GM20431 (cell line): Measurements from ENCODE around the gene DSPP.
"Not testable (repeated sequence)": the region's sequence is repeated elsewhere in the genome, so short reads cannot be mapped to it uniquely, and the experiment has no call there.

Source experiments
- in situ Hi-C: fragments of 300-500 bp; cut with MseI, MboI; formaldehyde crosslinking; loops from one replicate; pipeline ENCODE4 v1.15.0; 2020; ENCODE audit warnings: low sequenced_read_pairs; ENCODE audit not compliant: unreplicated experiment

Gene DSPP

DNA sequence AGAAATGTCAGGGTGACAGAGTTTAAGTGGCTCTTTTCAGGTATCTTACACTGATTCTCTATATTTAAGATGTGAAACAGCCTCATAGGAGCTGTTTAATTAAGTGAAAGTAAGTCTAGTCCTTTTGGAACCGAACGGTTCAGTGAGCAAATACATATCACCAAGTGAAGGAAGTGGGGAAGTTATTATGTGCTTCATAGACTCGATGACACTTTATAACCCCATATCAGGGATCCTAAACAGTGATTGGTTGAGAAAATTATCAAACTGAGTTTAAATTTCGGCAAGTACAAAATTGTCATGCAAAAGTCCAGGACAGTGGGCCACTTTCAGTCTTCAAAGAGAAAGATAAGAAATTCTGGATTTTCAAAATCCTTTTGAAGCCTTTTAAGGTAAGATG lies at the start of gene DSPP:
Gene DSPP (plus strand): TSS at position 301 of the 400 bp plus-strand sequence. CDS start 2,380 bp downstream, outside the sequence.
- in situ Hi-C loops, result no loop called here

DNA sequence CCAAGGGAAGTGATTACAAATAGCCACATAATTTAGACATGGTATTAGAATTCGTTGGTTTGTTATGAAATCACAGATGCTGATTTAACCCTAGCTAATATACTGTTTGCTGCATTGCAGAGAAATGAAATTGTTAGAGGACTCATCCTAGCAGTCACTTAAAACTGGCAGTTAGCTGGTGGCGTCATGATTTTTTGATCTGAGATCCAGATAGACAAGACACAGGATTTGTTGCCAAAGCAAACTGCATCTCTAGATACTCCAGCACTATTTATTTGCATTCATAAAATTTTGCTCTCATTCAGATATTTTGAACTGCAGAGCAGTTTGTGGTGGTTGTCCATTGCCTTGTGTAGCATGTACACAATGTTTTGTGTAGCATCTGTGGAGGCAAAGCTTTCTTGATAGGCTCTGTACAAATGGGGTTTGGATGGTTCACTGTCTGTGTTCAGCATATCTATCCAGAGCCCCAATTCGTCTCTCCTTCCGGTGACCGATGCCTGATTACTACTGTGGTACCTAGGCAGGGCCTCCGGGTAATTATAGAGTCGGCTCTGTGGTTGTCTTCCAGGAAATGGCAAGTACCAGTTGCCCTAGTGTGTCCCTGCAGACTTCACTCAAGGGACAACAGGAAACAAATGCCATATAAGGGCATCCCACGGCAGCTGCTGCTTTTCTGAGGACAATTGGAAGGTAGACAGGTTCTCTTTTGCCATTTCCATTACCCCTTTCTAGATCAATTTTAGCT lies 49.1 kb upstream of the DSPP start:
- in situ Hi-C loops, result no loop called here

DNA sequence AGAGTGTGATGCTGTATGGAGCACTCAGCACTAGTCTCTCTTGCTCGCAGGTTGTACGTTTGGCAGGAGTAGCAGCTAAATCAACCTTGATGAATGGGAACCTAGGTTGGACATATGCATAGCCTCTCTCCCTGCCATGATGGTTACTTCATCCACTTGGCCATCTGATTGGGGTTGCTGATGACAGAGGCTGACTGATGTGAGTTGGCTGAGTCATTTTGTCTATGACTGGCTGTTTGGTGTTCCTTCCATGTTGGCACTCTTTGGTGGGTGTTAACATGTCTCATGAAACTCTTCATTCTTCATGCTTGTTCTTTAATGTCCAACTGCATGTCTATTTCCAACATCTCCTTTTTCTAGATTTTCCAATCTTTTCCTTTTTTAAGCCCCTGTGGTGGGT lies 47.5 kb upstream of the DSPP start:
- in situ Hi-C loops, result no loop called here

GRCh38 chr4:87565746-87566145 lies 42.6 kb upstream of the DSPP start:
- in situ Hi-C loops, result no loop called here

DNA sequence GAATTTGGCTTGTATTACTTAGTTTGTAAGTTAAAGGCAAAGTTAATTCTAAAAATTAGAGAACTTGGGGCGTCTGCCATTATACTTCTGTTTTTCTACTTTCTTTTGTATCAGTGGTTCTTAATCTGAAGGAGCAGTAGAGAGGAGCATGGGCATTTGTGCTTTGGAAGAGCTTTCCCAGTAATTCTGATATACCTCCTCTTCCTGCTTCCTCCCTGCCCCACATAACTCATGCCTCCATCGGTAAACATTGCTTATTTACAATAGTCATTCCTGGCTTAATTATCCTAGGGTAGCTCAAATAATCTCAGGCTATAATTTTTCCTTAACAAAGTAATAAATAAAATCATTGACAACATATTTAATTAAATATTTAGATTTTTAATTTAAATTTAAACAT lies 42.1 kb upstream of the DSPP start:
- in situ Hi-C loops, result no loop called here

DNA sequence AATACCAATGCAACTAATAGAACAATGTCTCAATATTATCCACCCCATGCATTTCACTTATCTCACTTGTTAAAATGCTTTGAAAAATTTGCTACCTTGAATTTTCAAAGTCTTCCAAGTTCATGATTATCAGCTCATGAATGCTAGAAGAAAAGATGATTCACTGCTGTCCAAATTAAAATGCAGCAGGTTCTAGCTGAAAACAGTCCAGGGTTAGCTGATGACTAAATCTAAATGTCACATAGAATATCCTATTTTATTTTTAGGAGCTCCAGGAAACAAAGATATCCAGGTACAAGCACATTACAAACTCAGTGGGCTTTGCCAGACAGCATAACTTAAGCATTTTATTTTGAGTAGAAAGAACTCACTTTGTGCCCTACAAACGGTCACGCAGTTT lies 41.1 kb upstream of the DSPP start:
- in situ Hi-C loops, result no loop called here

DNA sequence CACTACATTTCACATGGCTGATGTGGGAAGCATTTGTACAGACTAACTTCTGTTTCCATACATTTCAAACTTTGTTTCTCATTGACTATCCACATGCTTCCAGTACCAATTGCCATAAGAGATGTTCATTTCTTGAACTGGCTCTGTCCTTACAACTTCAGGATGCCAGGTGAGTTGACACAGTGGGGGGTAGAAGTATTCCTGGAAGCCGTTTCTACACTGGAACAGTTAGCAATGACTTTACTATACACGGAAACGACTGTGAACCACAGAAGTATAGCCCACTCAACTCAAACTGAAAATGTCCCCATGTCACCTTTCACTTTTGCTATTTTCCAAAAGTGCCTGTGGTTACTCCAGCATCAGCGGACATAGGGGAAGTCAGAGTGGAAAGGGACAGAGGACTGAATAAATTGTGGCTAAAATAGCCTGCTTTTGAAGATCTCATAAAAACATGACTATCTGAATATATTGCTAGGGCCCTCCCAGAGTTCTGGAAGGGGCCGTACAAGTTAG lies 38.0 kb upstream of the DSPP start:
- in situ Hi-C loops, result no loop called here

GRCh38 chr4:87574376-87574775 lies 34.0 kb upstream of the DSPP start:
- in situ Hi-C loops, result not testable (repeated sequence)

DNA sequence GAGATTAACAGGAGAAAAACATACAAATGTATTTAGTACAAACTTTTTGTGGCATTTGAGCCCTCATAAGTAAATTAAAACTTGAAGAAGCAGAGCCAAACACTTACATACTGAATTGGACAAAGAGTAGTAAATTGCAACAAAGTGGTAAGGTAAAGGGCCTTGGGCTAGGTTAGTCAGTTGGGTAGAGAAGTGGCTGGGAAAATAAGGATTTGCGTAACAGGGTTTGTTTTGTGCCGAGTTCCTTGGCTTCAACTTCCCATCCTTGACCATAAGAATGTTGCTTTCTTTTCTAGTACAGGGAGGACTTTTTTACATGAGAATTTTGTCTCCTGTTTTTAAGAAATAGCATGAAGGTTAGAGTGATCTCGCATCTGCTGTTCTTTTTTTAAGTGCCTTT lies 33.3 kb upstream of the DSPP start:
- in situ Hi-C loops, result no loop called here

DNA sequence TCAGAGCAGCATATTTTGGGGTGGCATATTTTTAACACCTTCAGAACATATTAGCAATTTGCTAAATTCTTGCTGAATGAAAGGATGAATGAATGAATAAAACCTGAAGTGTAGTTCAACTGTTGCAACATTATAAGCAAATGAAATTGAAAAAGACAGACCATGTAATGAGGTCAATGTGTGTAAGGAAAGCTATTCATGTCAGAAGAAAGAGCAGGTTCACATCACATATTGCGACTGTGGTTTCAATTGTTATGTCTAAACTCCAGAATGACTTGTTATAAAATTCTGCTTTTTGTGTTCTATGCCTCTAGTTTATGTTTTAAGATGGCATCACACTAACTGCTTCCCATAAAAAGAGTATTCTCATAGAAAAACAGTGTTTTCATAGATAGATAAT lies 32.9 kb upstream of the DSPP start:
- in situ Hi-C loops, result no loop called here

DNA sequence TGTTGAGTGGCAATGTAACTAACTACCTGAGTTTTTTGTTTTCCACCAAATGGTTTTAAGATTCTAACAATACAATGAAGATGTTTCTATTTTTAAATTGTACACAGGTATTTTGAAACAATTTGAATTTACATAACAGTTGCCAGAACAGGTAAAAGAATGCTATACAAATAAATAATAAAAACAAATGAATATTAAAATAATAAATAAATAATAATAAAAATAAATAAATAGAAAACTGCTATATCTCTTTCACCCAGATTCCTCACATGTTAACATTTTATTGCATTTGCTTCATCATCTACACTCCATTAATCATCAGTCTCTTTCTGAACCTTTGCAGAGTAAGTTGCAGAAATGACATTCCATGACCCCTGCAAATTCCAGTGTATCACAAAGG lies 32.3 kb upstream of the DSPP start:
- in situ Hi-C loops, result no loop called here

GRCh38 chr4:87579478-87579877 lies 28.9 kb upstream of the DSPP start:
- in situ Hi-C loops, result no loop called here

DNA sequence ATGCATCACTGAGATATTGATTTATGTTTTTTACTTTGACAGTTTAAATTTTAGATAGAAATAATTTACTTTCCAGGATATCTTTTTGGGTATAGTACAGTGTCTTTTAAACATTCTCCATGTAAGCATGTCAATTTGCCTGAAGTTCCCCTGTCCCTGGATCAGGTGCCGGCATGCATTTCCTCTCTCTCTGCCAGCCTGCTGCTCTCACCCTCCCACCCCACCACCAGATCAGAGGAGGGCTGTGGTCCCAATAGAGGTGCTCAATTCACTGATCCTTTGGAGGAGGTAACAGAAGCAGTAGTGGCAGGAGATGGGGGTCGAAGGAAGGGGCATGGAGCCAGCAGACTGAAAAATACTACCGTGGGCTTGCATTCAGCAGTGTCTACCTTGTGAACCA lies 28.3 kb upstream of the DSPP start:
- in situ Hi-C loops, result no loop called here

DNA sequence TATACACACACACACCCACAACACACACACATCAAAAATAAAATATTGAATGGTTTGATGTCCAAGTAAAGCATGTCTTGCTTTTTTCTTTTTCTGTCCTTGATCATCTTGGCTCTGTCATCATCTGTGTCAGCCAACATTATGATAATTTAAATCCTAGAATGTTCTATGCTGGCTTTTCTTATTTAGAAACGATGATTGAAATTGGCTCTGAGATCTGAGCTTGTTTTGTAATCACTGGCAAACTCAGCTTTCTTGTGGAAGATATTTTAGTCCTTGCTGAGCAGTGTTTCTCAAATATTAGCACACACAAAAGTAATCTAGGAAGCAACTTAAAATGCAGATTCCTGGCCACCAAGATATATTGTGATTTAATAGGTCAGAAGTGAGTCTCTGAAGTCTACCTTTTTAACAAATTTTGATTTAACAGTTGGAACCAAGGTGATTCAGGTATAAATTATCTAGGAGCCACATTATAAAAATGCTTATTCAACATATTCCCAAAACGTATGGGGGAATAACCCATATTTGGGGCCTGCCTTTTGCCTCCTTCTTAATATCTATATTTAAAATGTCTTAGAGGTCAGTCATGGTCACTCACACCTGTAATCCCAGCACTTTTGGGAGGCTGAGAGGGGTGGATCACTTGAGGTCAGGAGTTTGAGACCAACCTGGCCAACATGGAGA lies 24.0 kb upstream of the DSPP start:
- in situ Hi-C loops, result no loop called here

DNA sequence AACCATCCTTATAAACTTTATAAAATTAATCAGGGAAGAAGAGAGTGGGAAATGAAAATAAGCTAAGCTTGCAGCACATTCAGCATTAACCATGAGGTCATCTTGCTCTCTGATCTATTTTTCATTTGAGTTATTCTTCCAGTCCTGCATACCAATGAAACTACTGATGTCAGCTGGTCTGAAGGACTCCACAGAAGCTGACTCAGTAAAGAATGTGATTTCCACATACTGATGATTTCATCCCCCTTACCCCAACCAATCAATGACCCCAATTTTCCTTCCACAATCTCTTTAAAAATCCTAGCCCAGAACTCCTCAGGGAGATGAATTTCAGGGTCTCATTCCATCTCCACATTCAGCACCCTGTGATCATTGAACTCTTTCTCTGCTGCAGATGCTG lies 18.8 kb upstream of the DSPP start:
- in situ Hi-C loops, result no loop called here

DNA sequence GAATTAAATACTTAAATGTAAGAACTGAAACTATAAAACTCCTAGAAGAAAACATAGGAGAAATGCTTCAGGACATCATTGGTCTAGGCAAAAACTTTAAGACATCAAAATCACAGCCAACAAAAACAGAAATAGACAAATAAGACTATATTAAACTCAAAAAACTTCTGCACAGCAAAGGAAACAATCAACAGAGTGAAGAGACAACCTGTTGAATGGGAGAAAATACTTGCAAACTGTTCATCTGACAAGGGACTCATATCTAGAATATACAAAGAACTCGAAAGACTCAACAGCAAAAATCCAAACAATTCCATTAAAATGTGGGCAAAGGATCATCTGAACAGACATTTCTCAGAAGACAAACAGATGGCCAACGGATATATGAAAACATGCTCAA lies 16.2 kb upstream of the DSPP start:
- in situ Hi-C loops, result no loop called here

GRCh38 chr4:87601361-87601760 lies 7.0 kb upstream of the DSPP start:
- in situ Hi-C loops, result no loop called here

DNA sequence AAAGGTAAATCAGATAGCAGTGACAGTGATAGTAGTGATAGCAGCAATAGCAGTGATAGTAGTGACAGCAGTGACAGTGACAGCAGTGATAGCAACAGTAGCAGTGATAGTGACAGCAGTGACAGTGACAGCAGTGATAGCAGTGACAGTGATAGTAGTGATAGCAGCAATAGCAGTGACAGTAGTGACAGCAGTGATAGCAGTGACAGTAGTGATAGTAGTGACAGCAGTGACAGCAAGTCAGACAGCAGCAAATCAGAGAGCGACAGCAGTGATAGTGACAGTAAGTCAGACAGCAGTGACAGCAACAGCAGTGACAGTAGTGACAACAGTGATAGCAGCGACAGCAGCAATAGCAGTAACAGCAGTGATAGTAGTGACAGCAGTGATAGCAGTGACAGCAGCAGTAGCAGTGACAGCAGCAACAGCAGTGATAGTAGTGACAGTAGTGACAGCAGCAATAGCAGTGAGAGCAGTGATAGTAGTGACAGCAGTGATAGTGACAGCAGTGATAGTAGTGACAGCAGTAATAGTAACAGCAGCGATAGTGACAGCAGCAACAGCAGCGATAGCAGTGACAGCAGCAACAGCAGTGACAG lies 6.1 kb downstream of the DSPP start:
- in situ Hi-C loops, result no loop called here

DNA sequence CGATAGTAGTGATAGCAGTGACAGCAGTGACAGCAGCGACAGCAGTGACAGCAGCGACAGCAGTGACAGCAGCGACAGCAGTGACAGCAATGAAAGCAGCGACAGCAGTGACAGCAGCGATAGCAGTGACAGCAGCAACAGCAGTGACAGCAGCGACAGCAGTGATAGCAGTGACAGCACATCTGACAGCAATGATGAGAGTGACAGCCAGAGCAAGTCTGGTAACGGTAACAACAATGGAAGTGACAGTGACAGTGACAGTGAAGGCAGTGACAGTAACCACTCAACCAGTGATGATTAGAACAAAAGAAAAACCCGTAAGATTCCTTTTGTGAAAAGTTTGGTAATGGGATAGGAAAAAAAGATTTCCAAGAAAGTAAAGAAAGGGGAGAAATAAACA lies 7.9 kb downstream of the DSPP start:
- in situ Hi-C loops, result no loop called here

DNA sequence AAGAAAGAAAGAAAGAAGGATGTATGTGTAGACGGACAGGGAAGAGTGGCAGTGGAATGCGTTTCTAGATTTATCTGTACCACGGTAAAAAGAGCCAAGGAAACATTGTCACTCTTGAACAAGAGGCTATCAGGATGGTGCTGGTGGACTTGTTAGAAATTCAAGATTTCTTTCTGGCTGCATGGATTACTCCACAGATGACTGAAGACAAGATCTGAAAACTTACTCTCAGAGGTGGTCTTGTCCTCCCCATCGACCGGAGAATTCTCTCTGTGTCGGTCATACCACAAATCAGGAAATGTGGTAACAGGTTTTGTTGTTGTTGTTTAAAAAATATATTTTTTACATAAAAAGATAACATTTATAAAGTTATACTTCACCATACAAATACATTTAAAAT lies 11.8 kb downstream of the DSPP start:
- in situ Hi-C loops, result no loop called here

DNA sequence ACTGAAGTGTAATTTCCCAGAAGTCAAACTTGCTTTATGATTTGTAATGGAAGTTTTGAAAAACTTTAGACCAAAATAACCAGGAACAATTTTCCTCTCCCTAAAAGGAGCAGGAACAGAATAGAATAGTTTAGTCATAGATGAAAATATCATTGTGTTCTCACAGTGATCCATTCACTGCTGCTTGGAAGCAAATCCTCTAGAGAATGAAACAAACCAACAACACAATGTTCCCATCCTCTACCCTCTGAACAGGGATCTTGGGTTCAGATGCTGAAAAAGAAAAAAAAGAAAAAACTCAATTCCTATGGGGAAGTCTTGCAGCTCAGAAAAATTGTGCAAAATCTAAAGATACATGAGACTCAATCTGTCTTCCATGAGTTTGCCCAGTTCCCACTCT lies 12.2 kb downstream of the DSPP start:
- in situ Hi-C loops, result no loop called here
